CD14-positive monocyte (primary cell): Measurements from ENCODE around the gene PTTG1. TPM values are rescaled to one million over a fixed set of nuclear protein-coding genes. Genes with fewer than 3 reads are reported as not detected.

Experiments used
- DNase-seq, 3 donors: peaks; one replicate each; pipeline ENCODE4 v3.0.0-alpha.2; 2011 to 2022
- H2AFZ ChIP-seq: 2 replicates; pipeline ENCODE4 v1.6.0; 2012; ENCODE audit warnings: mild to moderate bottlenecking, low read depth, low read length, inconsistent platforms; ENCODE audit not compliant: insufficient read depth, poor library complexity, severe bottlenecking
- H3K27ac ChIP-seq, 2 donors: 1 replicate in 1 of 2; 2 replicates in 1 of 2; pipeline ENCODE4 v1.5.1; 2012 to 2013; ENCODE audit warnings: low read length in 2 of 2, control low read depth in 1 of 2, inconsistent platforms in 1 of 2, low read depth in 1 of 2, mild to moderate bottlenecking in 1 of 2
- H3K27me3 ChIP-seq, 2 donors: one replicate each; pipeline versions ENCODE4 v1.6.0 to v1.6.1; 2011 to 2013; ENCODE audit warnings: low read length in 2 of 2; ENCODE audit not compliant: control insufficient read depth in 2 of 2, insufficient read depth in 2 of 2
- H3K36me3 ChIP-seq, 2 donors: replicated peaks in 1 of 2; 1 replicate in 1 of 2; 2 replicates in 1 of 2; pipeline versions ENCODE4 v1.5.1 to v1.6.1; 2012 to 2013; ENCODE audit warnings: low read length in 2 of 2, control low read depth in 1 of 2, inconsistent platforms in 1 of 2, mild to moderate bottlenecking in 1 of 2; ENCODE audit not compliant: insufficient read depth in 2 of 2, control insufficient read depth in 1 of 2
- H3K4me1 ChIP-seq, 2 donors: 1 replicate in 1 of 2; 2 replicates in 1 of 2; pipeline versions ENCODE4 v1.5.1 to v1.6.1; 2012 to 2013; ENCODE audit warnings: low read length in 2 of 2, control low read depth in 1 of 2, inconsistent platforms in 1 of 2, mild to moderate bottlenecking in 1 of 2, moderate library complexity in 1 of 2; ENCODE audit not compliant: insufficient read depth in 2 of 2, control insufficient read depth in 1 of 2
- H3K4me2 ChIP-seq: replicated peaks from 2 replicates; pipeline ENCODE3; 2012; ENCODE audit warnings: low read length, moderate library complexity, mild to moderate bottlenecking; ENCODE audit not compliant: poor library complexity, severe bottlenecking; ENCODE audit errors: extremely low read depth
- H3K4me3 ChIP-seq, 3 experiments: fragments of 200-600 bp in 1 of 3; sonication (generic) in 1 of 3; replicated peaks in 1 of 3; 1 replicate in 2 of 3; 2 replicates in 1 of 3; pipeline ENCODE4 v1.5.1; 2011 to 2013; ENCODE audit warnings: low read length in 3 of 3, mild to moderate bottlenecking in 3 of 3, control low read depth in 2 of 3, low read depth in 2 of 3, inconsistent platforms in 1 of 3, moderate library complexity in 1 of 3
- H3K79me2 ChIP-seq: 2 replicates; pipeline ENCODE4 v1.6.0; 2012; ENCODE audit warnings: mild to moderate bottlenecking, control low read depth, inconsistent platforms, low read length, moderate library complexity; ENCODE audit not compliant: insufficient read depth
- H3K9ac ChIP-seq: 2 replicates; pipeline ENCODE4 v1.6.0; 2017; ENCODE audit warnings: low read length, mild to moderate bottlenecking; ENCODE audit not compliant: insufficient read depth, poor library complexity, severe bottlenecking
- H3K9me3 ChIP-seq, 2 donors: replicated peaks in 1 of 2; 1 replicate in 1 of 2; 2 replicates in 1 of 2; pipeline versions ENCODE4 v1.5.1 to v1.6.1; 2012 to 2013; ENCODE audit warnings: low read length in 2 of 2, control low read depth in 1 of 2; ENCODE audit not compliant: control insufficient read depth in 1 of 2, insufficient read depth in 1 of 2
- H4K20me1 ChIP-seq: 2 replicates; pipeline ENCODE4 v1.6.0; 2012; ENCODE audit warnings: mild to moderate bottlenecking, low read length, control low read depth, moderate library complexity; ENCODE audit not compliant: insufficient read depth
- H3K27ac Mint-ChIP-seq, 7 donors: one replicate each; pipeline ENCODE4 v1.8.0; 2020; ENCODE audit warnings: mild to moderate bottlenecking in 7 of 7, mixed read lengths in 7 of 7, moderate library complexity in 6 of 7, inconsistent platforms in 2 of 7
- H3K27me3 Mint-ChIP-seq, 3 donors: one replicate each; pipeline ENCODE4 v1.8.0; 2021 to 2022; ENCODE audit warnings: low read depth in 3 of 3, mild to moderate bottlenecking in 3 of 3, mixed read lengths in 3 of 3, moderate library complexity in 3 of 3, inconsistent platforms in 1 of 3
- H3K36me3 Mint-ChIP-seq, 2 donors: one replicate each; pipeline ENCODE4 v1.8.0; 2020; ENCODE audit warnings: mixed read lengths in 2 of 2, inconsistent platforms in 1 of 2, mild to moderate bottlenecking in 1 of 2
- H3K4me1 Mint-ChIP-seq: one replicate; pipeline ENCODE4 v1.8.0; 2020; ENCODE audit warnings: mild to moderate bottlenecking, mixed read lengths
- H3K4me3 Mint-ChIP-seq, 2 donors: one replicate each; pipeline ENCODE4 v1.8.0; 2020; ENCODE audit warnings: mild to moderate bottlenecking in 2 of 2, mixed read lengths in 2 of 2, moderate library complexity in 1 of 2
- H3K9me3 Mint-ChIP-seq, 7 donors: one replicate each; pipeline ENCODE4 v1.8.0; 2020 to 2022; ENCODE audit warnings: mixed read lengths in 7 of 7, mild to moderate bottlenecking in 6 of 7, moderate library complexity in 6 of 7, inconsistent platforms in 2 of 7
- WGBS: methylation state at CpG from one replicate; pipeline ENCODE4 v1.1.5; 2013; ENCODE audit warnings: missing lambda C conversion rate; ENCODE audit not compliant: insufficient coverage; 5-methylcytosine and 5-hydroxymethylcytosine counted together
- intact Hi-C, 2 donors: fragments of 100-400 bp; cut with micrococcal nuclease; formaldehyde crosslinking; loops; one replicate each; pipeline versions ENCODE4 v1.15.0 to v1.15.1; 2023
- polyA plus RNA-seq, 3 donors: library from polyadenylated mRNA; depleted of rRNA in 1 of 3; unstranded in 2 of 3; stranded (reverse) in 1 of 3; fragments of 300-500 nt in 2 of 3; fragments of >200 nt in 1 of 3; fragmentation: Illumina TruSeq in 2 of 3; gene quantifications; 1 replicate in 2 of 3; 2 replicates in 1 of 3; pipeline ENCODE4 v1.2.3, GENCODE V29; 2012 to 2021
- TF ChIP-seq, protein P1 (sequence below): fragments of 200-600 bp; IDR thresholded peaks from one replicate; pipeline ENCODE4 v1.8.0; 2022; ENCODE audit warnings: antibody characterized with exemption, mild to moderate bottlenecking

The PTTG1 gene
- polyA plus RNA-seq, 3 donors, result 2.5 to 3.6 (median 3.3) TPM

- WGBS, result no CpG with 5 or more reads among the region's 1 CpG
- H3K4me3 ChIP-seq, result no peak overlapping the region
- peaks cover 0 to 5% (median 0%) of the 10 kb centered on the region in 7 donors for H3K9me3 Mint-ChIP-seq
- no peak overlapping the region for H3K4me3 Mint-ChIP-seq
- TF ChIP-seq, protein P1, sequence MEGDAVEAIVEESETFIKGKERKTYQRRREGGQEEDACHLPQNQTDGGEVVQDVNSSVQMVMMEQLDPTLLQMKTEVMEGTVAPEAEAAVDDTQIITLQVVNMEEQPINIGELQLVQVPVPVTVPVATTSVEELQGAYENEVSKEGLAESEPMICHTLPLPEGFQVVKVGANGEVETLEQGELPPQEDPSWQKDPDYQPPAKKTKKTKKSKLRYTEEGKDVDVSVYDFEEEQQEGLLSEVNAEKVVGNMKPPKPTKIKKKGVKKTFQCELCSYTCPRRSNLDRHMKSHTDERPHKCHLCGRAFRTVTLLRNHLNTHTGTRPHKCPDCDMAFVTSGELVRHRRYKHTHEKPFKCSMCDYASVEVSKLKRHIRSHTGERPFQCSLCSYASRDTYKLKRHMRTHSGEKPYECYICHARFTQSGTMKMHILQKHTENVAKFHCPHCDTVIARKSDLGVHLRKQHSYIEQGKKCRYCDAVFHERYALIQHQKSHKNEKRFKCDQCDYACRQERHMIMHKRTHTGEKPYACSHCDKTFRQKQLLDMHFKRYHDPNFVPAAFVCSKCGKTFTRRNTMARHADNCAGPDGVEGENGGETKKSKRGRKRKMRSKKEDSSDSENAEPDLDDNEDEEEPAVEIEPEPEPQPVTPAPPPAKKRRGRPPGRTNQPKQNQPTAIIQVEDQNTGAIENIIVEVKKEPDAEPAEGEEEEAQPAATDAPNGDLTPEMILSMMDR, result no peak
- H3K36me3 ChIP-seq, result no peaks in the 10 kb centered on the region
- no peaks in the 10 kb centered on the region for H4K20me1 ChIP-seq
- H3K27me3 ChIP-seq, result no peaks in the 10 kb centered on the region
- no peaks in the 10 kb centered on the region for H3K36me3 Mint-ChIP-seq
- H3K79me2 ChIP-seq, result no peaks in the 10 kb centered on the region
- intact Hi-C loops, result no loop called here
- H2AFZ ChIP-seq, result no peak overlapping the region
- peaks cover 9% of the 10 kb centered on the region for H3K4me1 Mint-ChIP-seq
- H3K9me3 ChIP-seq, result no peaks in the 10 kb centered on the region
- DNase-seq, result no peak
- no peak overlapping the region for H3K9ac ChIP-seq
- no peak overlapping the region for H3K27ac Mint-ChIP-seq
- H3K4me2 ChIP-seq, result no peak overlapping the region
- peaks cover 0 to 1% (median 0%) of the 10 kb centered on the region in 3 donors for H3K27me3 Mint-ChIP-seq
- H3K4me1 ChIP-seq, result peaks cover 5 to 15% of the 10 kb centered on the region in 2 donors
- H3K27ac ChIP-seq, result no peak overlapping the region
These were observed 23.5 kb downstream of the PTTG1 start for GRCh38 chr5:160445132-160445531.

- DNase-seq, result no peak
- Histone ChIP-seq H3K4me3 (no peak overlapping the region), H3K27ac (no peak overlapping the region), H3K79me2 (no peaks in the 10 kb centered on the region), H3K9ac (no peak overlapping the region), H3K4me1 (peaks cover 5 to 11% of the 10 kb centered on the region in 2 donors), H4K20me1 (no peaks in the 10 kb centered on the region), H3K36me3 (no peaks in the 10 kb centered on the region), H3K4me2 (no peak overlapping the region), H3K27me3 (no peaks in the 10 kb centered on the region), H2AFZ (no peak overlapping the region), H3K9me3 (no peaks in the 10 kb centered on the region)
- Mint-ChIP-seq H3K27ac (no peak overlapping the region), H3K36me3 (no peaks in the 10 kb centered on the region), H3K27me3 (peaks cover 0 to 1% (median 0%) of the 10 kb centered on the region in 3 donors), H3K4me3 (no peak overlapping the region), H3K4me1 (peaks cover 9% of the 10 kb centered on the region), H3K9me3 (peaks cover 0 to 5% (median 0%) of the 10 kb centered on the region in 7 donors)
- intact Hi-C loops, result no loop called here
- TF ChIP-seq, protein P1, result no peak
These were observed 24.1 kb downstream of the PTTG1 start for GRCh38 chr5:160445751-160446150.
